Activated T-cell treated with anti-CD3 and anti-CD28 coated beads for 4 hours (primary cell): ENCODE results near the gene CD59.
"Not testable (repeated sequence)": the region's sequence is repeated elsewhere in the genome, so short reads cannot be mapped to it uniquely, and the experiment has no call there.

ENCODE experiments used
- DNase-seq: peaks from one replicate; pipeline ENCODE4 v3.0.0-alpha.2; 2020

CD59 gene

DNA sequence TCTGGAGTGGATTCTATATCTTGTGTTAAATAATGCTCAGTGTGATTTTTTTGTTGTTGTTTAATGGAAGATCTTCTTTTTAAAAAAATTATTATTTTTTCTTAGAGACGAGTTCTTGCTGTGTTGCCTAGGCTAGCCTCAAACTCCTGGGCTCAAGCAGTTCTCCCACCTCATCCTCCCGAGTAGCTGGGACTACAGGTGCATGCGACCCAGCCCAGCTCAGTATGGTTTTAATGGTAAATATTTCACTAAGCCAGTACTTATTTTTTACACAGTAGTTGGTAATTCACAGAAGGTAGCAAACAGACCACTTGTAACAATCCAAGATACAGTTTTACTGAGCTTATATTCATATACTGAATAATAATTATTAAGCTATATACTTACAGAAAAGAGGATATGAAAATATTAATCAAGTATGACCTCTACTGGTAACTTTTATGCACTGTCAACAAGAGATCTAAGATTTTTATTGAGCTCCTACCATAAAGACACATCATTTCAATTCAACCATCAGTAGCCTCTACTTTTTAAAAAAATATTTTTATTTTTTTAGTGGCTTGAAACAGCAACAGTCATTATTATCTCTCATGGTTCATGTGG lies 6.1 kb upstream of the CD59 start:
- DNase-seq = no peak

DNA sequence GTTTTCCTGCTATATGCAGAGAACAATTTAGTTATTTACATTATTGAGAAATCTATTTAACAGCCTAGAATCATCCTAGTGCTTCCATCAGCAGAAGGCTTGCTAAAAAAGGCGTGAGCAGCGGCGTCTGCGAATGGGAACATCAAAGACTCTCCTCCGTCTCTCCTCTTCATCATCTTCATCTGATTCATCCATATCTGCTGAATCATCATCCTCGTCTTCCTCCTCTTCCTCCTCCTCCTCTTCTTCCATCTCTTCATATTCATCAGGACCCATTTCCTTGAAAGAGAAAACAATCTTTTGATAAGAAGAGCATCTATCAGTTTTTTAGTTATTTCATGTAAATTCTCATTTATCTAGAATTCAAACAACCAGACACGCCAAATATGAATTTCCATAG lies 5.6 kb upstream of the CD59 start:
- no peak for DNase-seq

DNA sequence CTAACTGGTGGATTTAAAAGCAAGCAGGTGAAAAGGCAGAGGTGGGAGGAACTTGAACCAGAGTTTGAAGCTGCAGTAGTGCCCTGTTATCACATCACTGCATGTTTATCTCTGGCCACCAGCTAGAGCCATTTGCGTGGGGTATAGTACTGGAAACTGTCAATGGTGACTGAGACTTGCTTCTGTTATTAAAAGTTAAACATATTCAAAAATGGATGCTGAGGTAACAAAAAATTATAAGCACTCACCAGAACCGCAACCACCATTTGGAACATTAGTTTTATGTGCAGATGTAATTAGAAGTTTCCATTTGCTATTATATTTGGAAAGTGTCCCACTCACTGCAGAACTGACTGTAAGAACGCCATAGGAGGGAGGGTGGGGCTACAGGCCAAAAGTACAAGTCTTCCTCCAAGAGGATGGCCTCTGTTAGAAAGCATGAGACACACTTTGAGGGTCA lies 1.2 kb upstream of the CD59 start:
- no peak for DNase-seq

DNA sequence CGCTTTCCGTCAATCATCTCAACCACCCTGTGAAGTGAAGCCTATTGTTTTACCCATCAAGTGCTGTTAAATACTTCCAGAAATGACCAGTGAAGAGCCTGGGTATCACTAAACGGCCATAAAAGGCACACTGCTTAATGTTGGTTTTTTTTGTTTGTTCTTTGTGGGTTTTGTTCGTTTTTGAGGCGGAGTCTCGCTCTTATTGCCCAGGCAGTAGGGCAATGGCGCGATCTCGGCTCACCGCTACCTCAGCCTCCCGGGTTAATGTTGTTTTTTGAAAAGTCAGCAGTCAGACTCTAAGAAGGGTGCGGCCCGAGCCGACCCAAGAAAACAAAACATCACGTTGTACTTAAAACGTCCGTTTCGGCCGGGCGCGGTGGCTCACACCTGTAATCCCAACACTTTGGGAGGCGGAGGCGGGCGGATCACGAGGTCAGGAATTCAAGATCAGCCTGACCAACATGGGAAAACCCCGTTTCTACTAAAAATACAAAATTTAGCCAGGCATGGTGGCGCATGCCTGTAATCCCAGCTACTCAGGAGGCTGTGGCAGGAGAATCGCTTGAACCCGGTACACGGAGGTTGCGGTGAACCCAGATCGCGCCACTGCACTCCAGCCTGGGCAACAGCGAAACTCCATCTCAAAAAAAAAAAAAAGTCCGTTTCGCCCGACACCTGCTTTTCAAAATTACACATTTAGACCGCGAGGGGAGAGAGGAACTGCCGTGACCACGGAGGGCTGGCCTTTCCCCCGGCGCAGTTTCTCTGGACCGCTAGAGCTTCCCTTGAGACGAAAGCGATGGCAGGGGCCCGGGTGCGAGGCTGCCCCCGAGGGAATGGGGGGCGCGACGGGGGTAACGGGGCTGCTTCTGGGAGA lies 714 bp downstream of the CD59 start:
- DNase-seq = no peak

GRCh38 chr11:33734441-33735270 lies 1.6 kb downstream of the CD59 start:
- no peak for DNase-seq

DNA sequence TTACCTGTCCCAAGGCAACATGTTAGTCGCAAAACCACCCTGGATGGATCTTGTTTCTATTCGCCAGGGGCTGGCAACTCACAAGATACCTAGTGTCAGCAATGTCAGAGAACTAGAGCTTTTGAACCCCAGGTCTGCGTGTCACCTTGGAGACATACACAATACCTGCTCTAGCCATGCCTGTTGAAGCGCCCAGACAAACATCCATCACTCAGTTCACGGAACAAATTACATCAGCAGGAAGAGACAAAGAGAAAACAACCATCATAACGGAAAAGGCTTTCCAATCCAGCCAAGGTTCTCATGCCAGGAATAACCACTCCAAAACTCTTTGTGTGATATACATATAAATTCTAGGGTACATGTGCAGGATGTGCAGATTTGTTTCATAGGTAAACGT lies 2.2 kb downstream of the CD59 start:
- no peak for DNase-seq

DNA sequence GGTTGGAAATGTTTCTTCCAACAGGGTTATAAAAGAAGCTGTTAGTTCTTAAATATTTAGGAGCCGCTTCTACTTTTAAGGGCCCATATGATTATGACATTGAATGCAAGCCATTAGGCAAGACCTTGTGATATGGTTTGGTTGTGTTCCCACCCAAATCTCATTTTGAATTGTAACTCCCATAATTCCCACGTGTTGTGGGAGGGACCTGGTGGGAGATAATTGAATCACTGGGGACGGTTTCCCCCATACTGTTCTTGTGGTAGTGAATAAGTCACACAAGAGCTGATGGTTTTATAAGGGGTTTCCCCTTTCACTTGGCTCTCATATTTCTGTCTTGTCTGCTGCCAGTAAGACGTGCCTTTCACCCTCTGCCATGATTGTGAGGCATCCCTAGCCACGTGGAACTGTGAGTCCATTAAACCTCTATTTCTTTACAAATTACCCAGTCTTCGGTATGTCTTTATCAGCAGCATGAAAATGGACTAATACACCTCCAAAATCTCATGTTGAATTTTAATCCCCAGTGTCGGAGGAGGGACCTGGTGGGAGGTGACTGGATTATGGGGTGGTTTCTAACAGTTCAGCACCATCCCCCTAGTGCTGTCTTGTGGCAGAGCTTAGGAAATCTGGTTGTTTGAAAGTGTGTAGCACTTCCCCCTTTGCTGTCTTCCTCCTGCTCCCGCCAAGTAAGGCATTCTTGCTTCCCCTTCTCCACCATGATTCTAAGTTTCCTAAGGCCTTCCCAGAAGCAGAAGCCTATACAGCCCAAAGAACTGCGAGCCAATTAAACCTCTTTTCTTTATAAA lies 4.3 kb downstream of the CD59 start:
- no peak for DNase-seq

DNA sequence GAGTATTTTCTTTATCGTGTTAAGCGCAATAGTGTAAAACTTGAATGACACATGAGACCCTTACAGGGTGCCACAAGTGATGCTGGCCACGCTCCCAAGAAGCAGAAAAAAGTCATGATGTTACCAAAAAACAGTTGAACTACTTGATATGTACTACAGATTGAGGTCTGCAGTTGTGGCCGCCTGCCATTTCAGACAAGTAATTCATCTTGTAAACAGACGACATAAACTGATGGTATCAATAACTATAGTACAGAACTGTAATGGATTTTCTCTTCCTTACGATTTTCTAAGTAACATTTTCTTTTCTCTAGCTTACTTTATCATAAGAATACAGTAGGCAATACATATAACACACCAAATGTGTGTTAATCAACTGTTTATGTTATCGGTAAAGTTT lies 5.5 kb downstream of the CD59 start:
- no peak for DNase-seq

- not testable (repeated sequence) for DNase-seq
These were observed 7.1 kb downstream of the CD59 start for GRCh38 chr11:33729072-33729664.

GRCh38 chr11:33727539-33727938 lies 8.7 kb downstream of the CD59 start:
- DNase-seq = not testable (repeated sequence)

DNA sequence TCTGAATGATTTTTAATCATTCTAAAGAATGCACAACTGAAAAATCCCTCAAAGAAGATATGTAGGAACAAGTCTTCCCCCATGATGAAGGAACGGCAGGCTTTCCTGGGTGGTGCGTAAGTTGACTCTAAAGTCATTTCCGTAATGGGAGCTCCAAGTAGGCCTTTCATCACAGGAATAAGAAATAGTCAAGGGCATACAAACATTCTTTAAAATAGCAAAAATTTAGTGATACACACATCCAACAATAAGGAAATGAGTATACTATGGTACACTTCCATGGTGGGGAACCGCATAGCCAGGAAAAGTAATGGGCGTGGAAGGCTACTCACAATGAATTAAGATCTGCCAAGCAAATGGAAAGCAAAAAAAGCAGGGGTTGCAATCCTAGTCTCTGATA lies 10.7 kb downstream of the CD59 start:
- DNase-seq = no peak

DNA sequence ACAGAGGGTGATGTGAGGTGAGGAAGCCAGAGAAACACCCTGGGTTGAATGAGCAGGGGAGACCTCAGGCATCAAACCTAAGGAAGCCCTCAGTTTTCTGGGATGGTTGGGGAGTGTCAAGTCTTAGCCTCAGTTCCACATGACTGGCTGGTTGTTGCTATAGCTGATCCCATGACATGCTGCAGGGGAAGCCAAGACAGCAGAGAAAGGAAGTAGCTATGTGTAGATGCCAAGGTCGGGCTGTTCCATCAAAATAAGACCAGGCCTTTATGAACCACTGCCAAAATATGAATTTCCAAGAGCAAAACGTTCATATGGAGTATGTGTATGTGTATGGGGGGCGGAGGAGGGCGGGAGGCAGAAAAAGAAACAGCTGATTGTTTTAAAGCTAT lies 11.6 kb downstream of the CD59 start:
- DNase-seq = no peak

GRCh38 chr11:33723238-33723881 lies 12.9 kb downstream of the CD59 start:
- DNase-seq = no peak

DNA sequence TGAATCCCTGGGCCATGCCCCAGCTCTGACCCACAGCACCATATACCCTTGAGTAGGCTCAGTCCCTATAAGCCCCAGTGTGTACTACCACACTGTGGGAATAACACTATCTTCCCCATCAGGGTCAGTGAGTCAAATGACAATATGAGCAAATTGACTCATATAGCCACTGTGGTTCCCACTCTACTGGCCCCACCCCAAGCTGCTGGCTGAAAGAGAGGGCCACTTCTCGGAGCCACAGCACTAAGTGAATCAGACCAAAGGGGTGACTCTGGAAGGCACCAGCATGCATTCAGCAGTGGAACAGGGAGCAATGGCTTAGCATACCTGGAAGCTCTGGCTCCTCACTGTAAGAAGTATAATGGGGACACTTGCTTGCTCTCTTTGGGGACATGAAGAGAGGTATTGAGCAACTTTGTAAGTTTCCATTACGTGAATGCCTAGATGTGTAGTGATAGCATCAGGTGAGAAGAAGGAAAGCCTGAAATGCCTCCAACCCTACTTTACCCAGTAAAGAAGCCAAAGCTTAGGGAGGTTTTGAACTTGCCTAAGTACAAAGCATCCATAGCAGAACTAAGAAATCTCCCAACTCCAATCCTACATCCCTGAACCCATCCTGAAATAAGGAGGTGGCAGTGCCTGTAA lies 13.5 kb downstream of the CD59 start:
- DNase-seq = no peak

DNA sequence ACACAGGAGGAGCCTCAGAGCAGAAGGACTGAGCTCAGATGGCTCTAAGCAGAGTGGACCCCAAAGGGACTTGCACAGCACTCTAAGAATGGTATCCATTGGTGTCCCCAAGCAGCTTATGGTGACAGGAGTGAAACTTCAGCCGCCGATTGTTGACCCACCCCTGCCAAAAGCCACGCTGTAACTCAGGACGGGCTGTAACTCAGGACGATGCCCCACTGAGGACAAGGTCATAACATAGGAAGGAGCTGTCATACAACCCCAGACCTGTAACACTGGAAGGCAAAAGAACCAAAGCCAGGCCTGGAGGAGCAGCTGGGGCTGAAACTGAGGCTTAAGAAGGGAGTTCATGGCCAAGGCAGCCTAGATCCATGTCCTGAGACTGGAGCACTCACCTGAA lies 14.2 kb downstream of the CD59 start:
- no peak for DNase-seq

- no peak for DNase-seq
These were observed 14.8 kb downstream of the CD59 start for GRCh38 chr11:33721426-33721825.

- no peak for DNase-seq
These were observed 16.6 kb downstream of the CD59 start for GRCh38 chr11:33719587-33719986.

GRCh38 chr11:33718440-33718839 lies 17.8 kb downstream of the CD59 start:
- no peak for DNase-seq

- no peak for DNase-seq
These were observed 20.0 kb downstream of the CD59 start for GRCh38 chr11:33716243-33716642.

DNA sequence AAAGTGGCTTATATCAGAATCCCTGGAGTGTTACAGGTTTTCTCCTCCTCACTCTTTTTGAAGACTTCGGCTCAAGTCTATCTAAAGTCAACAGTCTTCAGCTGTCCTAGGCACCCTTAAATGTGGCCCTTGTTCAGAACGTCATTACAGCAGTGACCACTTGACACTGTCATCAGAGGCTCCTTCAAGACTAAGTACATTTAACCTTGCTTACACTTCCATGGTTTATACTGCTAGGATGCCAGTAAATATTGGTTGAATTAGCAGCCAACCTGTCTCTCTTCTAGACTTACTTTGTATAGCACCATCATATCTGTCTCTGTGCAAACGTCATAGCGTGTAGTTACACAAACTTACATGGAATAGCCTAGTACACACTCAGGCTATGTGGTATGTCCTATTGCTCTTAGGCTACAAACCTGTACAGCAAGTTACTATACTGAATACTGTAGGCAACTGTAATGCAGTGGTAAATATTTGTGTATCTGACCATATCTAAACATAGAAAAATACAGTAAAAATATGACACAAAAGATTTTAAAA lies 22.3 kb downstream of the CD59 start:
- no peak for DNase-seq
